NOMO-1 (cell line): ENCODE results near the gene TMEM219.
"Not testable (repeated sequence)": the region's sequence is repeated elsewhere in the genome, so short reads cannot be mapped to it uniquely, and the experiment has no call there.

ENCODE experiments used
- DNase-seq, 2 experiments: peaks; one replicate each; lab custom pipeline; 2025; ENCODE audit not compliant: unreplicated experiment in 2 of 2; lab: John Stamatoyannopoulos, UW

Gene TMEM219

DNA sequence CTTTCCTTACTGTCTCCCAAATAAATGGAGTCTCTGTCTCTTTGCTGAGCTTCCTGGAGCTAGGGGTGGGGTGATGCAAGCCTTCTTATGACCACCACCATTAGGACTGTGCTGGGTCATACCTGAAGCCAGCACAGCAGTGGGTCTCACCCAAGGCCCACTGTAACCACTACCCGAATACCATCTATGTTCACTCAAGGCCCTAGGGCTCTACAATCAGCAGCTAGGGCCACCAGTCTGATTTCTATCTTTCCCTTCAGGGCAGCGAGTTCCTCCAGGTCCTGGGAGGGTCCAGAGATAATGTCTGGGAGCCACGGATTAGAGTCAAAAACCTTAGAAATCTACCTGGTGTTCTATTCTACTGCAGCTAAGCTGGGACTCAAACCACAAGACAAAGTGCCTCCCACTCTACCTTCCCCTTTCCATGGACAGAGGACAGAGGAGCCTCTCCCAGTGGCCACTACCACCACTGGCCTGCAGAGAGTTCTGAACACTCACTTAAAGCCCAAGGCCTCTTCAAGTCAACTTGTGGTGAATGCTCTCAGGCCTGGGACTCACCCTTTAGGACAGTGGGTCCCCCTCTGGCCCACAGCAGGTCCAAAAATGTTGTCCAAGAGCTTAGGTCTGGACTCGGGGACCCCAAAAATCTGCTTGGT is 10.9 kb upstream of the TMEM219 start:
- no peak for DNase-seq

DNA sequence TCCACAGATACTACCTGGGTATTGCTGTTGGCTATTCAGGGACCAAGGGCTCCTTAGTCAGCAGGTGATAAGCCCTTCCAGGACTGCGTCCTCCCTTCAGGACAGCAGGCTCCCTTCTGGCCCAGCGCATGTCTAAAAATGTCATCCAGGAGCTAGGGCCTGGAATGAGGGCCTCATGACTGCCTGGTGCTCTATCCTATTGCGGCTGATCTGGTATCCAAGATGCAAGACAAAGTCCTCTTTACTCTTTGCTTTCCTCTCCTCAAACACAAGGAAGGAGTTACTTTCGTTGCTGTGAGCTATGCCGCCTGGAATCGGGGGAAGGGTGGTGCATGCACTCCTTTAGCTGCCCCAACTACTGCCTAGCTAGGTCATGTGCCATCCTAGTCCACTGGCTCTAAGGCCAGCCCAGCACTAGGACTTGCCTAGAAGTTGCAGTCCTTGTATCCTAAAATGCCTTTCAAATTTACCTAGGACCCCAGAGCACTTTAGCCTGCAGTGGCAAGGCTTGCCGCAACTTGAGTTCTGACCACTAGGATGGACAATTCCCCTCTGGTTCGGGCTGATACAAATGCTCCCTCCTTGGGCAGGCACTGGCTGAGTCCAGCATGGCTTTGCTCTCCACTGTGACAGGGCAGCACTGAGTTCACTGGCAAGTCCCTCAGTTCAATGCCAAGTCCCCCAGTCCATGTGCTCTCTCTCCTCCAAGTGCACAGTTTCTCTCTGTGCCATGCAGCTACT is 10.1 kb upstream of the TMEM219 start:
- DNase-seq: no peak

DNA sequence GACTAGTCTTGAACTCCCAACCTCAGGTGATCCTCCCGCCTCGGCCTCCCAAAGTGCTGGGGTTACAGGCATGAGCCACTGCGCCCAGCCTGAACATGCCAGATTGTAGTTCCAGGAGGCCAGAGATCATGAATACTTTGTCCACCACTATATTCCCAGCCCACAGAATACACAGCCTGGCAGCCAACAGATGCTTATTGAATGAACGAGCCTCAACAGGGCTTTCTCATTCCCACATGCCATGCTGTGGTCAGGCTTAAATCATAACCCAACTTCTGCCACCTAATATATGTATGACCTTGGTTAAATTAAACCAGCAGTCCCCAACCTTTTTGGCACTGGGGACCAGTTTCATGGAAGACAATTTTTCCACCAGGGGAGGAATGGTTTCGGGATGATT is 3.1 kb upstream of the TMEM219 start:
- no peak for DNase-seq

DNA sequence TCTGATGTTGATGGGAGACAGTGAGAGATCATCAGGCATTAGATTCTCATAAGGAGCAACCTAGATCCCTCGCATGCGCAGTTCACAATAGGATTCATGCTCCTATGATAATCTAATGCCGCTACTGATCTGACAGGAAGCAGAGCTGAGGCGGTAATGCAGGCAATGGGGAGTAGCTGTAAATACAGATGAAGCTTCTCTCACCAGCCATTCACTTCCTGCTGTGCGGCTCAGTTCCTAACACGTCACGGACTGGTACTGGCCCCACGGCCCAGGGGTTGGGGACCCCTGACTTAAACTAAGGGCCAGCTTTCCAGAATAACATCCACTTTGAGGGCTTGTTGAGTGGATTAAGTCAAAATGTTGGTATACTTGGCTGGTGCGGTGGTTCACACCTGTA is 2.6 kb upstream of the TMEM219 start:
- DNase-seq: no peak

DNA sequence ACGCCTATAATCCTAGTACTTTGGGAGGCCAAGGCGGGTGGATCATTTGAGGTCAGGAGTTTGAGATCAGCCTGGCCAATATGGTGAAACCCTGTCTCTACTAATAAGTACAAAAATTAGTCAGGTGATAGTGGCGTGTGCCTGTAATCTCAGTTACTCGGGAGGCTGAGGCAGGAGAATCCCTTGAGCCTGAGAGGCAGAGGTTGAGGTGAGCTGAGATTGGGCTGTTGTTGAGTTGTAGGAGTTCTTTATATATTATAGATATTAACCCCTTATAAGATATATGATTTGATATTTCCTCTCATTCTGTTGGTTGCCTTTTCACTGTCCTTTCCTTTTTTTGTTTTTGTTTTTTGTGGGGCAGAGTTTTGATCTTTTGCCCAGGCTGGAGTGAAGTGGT is 2.1 kb upstream of the TMEM219 start:
- not testable (repeated sequence) for DNase-seq

DNA sequence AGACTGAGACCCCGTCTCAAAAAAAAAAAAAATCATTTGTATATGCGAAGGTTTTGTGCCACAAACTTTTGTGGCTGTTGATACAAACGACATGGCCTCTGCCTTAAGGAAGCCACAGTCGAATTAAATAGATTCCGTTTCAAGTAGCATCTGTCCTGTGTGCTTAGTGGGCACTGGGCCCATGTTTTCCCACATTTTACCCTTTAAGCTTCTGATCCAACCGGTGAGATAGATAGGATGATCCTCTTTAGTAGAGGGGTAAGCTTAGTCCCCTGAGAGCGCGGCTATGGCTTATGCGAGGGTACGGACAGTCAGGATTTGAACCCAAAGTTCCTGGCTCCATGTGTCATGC is 776 bp upstream of the TMEM219 start:
- DNase-seq: no peak

DNA sequence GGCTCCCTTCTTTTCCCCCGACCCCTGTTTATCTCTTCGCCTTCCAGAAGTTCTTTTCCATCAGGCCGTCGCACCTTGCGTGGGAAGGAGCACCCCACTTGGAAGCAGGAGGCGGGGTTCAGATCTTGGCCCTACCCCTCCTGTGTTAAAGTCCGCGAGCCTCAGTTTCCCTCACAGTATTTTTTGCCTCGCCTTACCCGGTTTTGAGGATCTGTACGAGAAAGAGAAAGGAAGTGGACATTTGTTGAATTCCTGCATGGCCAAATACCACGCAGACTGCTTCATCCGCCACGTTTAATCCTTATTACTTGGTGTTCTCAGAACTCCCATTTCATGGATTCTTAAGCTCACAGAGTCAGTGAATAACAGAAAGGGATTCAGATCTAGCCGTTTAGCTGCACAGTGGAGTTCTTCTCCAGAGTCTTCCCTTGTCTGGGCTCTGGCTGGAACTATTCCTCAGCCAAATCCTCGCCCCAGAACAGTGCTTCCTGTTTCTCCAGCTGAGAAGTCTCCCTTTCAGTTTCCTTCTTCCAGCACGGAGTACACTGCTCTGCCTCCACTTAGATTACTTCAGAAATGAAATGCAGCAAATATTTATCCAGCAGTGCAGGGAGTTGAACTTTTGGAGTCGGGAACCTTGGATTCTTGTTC is 590 bp downstream of the TMEM219 start:
- DNase-seq: peak; percentile 11 to 43

DNA sequence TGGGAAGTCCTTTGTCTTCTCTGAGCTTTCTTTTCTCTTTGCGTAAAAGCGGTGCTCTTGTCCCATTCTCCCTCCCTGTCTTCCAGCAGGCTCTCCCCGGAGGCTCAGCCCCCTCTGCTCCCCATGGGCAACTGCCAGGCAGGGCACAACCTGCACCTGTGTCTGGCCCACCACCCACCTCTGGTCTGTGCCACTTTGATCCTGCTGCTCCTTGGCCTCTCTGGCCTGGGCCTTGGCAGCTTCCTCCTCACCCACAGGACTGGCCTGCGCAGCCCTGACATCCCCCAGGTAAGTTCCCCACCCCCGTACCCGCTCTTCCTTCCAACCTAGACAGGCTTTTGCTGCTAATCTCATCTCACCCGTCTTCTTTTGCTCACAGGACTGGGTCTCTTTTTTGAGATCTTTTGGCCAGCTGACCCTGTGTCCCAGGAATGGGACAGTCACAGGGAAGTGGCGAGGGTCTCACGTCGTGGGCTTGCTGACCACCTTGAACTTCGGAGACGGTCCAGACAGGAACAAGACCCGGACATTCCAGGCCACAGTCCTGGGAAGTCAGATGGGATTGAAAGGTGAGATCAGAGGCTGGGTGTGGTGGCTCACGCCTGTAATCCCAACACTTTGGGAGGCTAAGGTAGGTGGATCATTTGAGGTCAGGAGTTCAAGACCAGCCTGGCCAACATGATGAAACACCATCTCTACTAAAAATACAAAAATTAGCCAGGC is 1.3 kb downstream of the TMEM219 start:
- no peak for DNase-seq

DNA sequence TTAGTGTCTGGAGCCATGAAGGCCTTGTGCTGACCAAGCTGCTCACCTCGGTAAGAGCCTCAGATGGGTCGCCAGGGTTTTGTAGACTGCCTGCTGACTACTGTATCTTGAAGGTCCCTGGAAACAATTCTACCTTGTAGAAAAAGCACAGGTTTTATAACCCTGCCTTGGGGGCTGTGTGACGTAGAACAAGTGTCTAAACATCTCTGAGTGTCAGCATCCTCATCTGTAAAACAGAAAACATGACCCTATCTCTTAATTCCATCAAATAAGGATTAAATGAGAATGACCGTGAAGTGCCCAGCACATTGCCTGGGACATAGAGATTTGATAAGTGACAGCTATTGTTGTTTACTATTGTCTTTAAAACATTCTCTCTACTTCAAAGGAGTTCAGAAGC is 6.3 kb downstream of the TMEM219 start:
- no peak for DNase-seq

DNA sequence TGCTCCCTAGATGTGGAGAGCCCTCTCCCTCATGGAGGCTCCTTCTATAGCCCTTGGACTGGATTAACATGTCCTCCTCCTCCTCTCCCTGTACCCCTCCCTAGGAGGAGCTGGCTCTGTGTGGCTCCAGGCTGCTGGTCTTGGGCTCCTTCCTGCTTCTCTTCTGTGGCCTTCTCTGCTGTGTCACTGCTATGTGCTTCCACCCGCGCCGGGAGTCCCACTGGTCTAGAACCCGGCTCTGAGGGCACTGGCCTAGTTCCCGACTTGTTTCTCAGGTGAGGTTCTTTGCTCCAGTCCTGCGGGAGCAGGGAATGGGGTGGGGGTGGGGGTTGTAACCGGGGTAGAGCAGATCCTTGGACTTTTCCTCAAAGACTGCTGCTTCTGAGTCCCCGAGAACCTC is 9.4 kb downstream of the TMEM219 start:
- no peak for DNase-seq

DNA sequence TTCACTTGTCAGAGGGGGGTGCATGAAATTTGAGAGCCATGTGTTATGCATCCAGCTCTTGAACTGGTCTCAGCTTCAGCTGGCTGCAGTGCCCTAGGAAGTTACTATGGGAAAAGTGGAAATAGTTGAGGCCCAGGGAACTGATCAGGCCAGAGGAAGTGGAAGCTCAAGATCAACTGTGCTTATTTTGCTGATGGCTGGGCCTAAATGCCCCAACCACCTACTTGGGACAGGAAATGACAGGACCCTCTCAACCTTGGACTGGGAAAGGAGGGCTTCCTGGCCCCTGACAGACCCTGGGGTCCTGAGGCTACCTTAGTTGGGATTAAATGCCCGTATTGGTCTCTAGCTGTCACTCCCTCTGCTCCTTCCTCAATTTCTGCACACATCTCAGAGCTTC is 10.6 kb downstream of the TMEM219 start:
- DNase-seq: no peak

DNA sequence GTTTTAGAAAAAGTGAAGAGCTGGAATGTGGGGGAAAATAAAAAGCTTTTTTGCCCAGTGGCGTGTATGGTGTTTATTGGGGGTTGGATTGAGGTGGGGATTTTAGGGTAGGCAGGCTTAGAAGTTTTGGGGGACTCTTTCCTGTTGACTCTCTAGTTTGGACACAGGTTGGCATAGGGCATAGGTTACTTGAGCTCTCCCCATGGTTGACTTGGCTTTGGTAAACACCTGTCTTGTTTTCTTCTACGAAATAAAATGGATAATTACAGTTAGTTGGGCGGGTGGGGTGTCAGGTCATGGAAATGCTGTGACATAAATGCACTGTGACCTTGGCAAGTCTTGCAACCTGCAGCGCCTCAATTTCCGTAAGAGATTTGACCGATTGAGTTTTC is 11.1 kb downstream of the TMEM219 start:
- no peak for DNase-seq

DNA sequence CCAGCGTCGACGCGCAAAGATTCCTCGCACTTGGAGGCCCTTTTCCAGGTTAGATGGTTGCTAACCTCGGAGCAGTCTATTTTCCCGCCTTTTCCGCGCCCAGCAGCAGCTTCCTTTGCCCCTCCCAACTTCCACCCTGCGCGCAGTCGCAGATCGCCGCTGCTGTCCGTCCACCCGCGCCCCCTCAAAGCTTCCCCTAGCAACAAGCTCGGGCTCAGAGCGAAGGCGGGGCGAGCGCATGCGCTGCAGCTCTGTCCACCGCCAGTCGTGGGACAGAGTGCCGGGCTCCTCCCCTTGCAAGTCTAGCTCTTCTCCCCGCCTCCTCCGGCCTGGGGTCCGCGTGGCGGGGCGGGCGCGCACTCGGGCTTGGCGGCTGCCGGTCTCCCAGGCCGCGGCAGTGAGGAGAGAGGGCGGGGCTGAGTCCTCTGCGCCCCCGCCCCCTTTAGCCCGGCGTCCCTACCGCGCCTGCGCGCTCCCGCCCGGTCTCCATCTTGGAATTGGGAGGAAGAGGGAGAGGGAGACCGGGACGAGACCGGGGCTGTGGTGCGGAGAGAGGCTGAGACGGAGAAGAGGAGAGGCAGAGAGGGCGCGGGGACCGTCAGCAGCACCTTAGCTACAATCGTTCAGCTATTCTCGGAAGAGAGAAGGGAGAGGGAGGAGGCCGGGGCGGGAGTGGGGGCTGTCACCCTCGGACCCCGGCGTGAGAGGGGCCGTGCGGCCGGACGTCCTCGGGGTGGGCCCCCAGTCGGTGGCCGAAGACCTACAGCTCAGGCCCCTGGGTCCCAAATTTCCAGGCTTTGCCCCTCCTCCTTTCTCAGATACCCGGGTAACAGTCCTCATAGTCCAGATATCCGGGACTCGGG is 11.7 kb downstream of the TMEM219 start, which contains the start of gene TAOK2:
TSS of gene TAOK2 (plus strand) at position 485 of the 863 bp plus-strand sequence. CDS start 3,905 bp downstream, outside the sequence.
- peak; percentile 98 to 99 for DNase-seq

DNA sequence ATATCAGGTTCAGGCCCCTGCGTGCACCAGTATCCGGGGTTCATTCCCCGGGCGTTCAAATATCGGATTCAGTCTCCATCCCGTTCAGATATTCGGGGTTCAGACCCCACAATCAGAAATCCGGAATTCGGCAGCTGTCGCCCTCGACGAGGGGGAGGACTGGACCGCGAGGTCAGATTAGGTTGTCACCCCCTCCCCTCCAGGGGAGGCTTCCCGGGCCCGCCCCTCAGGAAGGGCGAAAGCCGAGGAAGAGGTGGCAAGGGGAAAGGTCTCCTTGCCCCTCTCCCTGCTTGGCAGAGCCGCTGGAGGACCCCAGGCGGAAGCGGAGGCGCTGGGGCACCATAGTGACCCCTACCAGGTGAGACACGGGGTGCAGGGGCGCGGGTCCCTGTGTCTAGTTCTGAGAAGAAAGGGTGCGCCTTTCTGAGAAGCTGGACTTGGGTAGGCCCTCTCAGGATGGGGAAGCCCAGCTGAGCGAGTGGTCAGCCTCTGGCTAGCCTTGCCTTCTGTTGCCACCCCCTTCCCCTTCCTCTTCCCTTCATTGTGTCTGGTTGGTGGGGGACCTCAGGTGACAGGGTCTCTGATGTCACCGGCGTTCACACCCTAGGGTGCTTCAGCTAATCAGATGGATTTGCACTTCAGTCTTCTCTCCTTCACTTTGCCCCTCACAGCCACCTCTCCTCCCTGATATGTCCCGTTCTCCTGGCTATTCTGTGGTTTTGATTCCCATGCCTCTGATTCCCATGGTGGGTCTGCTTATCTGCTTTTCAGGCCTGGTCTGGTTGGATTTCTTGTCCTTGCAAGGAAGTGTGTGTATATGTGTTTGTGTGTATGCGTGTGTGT is 12.6 kb downstream of the TMEM219 start:
- peak; percentile 11 to 18 for DNase-seq

DNA sequence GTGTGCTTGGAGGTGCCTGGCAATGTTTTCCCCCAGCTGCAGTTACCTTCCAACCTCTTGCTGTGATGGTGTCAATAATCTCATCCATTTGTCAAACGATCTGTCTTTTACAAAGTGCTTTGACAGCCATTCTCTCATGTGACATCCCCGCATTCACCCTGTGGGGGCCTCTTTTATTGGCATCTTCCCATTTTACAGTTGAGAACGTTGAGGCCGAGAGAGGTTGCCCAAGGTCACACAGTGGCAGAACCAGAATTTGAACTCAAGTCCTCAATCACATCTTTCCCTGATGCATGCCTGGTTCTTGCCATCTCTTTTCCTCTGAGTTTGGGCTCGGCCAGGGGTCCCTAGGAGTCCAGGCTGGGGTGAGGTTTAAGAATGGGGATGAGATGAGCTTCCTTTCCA is 13.3 kb downstream of the TMEM219 start:
- no peak for DNase-seq

DNA sequence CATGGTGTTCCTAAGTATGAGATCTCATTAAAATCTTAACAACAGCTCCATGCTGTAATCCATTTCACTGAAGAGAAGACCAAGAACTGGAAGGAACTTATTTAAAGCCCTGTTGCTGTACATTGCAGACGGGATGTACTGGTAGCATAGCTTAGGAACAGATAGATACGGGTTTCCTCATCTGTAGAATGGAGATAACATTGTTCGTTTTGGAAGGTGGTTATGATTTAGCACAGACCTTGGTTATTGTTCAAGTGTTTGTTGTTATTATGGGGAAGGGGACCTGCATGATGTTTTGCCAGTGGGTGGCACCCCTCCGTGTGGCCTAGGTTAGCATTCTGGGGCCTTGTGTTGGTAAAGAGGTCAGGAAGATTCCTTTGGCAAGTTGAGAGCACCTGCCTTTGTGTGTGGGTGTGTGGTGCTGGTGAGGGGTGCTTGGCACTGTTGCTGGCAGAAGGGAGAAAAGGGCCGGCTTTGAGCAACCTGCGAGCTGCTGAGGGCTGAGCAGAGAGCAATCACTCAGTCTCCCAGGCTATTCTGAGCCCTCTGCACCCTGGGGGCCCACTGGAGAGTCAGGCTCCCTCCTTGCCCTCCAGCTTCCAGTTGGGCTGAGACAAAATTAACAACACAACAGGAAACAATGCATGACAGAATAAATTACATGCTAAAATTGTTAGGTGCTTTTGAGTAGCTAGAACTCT is 14.1 kb downstream of the TMEM219 start:
- DNase-seq: no peak

DNA sequence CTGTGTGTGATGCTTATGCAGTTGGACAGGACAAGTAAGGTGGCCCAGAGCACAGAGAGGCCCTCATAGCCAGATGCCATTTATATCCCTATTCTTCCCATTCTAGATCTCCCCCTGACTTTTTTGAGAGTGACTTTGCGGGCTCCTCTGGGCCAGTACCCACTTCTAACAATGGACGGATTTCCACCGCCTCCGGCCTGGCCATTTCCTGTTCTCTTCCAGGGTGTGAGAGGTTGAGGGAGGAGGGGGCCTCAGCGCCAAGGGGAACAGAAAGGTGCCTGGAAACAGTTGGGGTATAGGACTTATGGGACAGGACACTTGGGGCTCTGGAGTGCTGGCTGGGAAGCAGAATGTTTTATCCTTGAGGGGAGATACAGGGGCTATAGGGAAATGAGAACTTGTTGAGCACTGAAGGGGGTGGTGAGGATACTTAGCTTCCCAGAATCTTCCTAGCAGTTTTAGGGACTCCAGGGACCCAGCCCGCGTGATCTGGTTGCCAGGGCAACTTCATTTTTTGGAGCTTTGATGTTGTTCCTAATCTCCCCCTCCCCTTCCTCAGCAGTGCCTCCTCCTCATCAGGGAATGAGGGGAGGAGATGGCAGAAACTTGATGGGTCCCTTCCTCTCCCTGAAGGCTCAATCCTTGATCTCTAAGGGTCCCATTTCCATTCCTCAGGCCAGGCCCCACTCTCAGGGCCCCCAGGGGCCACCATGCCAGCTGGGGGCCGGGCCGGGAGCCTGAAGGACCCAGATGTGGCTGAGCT is 15.4 kb downstream of the TMEM219 start:
- DNase-seq: no peak

DNA sequence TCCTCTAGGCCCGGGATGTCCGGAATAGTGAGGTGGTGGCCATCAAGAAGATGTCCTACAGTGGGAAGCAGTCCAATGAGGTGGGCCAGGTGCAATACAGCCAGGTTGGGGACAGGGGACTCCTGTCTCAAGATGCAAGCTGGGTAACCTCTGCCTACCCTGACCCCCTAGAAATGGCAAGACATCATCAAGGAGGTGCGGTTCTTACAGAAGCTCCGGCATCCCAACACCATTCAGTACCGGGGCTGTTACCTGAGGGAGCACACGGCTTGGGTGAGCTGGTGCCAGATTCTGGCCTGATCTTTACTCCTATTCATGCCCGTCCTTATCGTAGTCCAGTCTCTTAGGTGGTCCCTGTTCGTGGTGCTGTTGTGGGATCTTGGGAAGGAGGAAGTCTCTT is 16.2 kb downstream of the TMEM219 start:
- no peak for DNase-seq
